B cell (primary cell): ENCODE data around the gene CHSY3. TPM values are rescaled to one million over a fixed set of nuclear protein-coding genes. Genes with fewer than 3 reads are reported as not detected.
"Not testable (repeated sequence)": the region's sequence is repeated elsewhere in the genome, so short reads cannot be mapped to it uniquely, and the experiment has no call there.

Experiments
- ATAC-seq: fragments of 200-7000 bp; cut with Tn5 transposase; one replicate; pipeline ENCODE4 v1.10.0; 2021; ENCODE audit warnings: low read depth, mild to moderate bottlenecking, moderate number of reproducible peaks, moderate library complexity
- CTCF ChIA-PET: fragments of 350-600 bp; sonication (Branson Sonifier 250); formaldehyde crosslinking; loops from one replicate; lab custom pipeline; 2021; ENCODE audit warnings: antibody characterized with exemption, inconsistent platforms; lab: Charles Lee
- POLR2A ChIA-PET: fragments of 350-600 bp; sonication (Branson Sonifier 250); formaldehyde crosslinking; loops from one replicate; lab custom pipeline; 2021; ENCODE audit warnings: antibody characterized with exemption; lab: Charles Lee
- DNase-seq: peaks from one replicate; pipeline ENCODE4 v3.0.0; 2013
- H2AFZ ChIP-seq: 2 replicates; pipeline ENCODE4 v1.6.1; 2012; ENCODE audit warnings: mild to moderate bottlenecking, low read depth, low read length; ENCODE audit not compliant: insufficient read depth, poor library complexity, severe bottlenecking
- H3K27ac ChIP-seq, 2 donors: 1 replicate in 1 of 2; 2 replicates in 1 of 2; pipeline ENCODE4 v1.5.1; 2012 to 2013; ENCODE audit warnings: low read length in 2 of 2, mild to moderate bottlenecking in 2 of 2, moderate library complexity in 1 of 2
- H3K27me3 ChIP-seq, 4 experiments: fragments of 200-600 bp in 1 of 4; sonication (generic) in 1 of 4; replicated peaks in 1 of 4; 1 replicate in 2 of 4; 2 replicates in 2 of 4; pipeline versions ENCODE4 v1.6.1 to v1.7.0; 2013 to 2016; ENCODE audit warnings: low read length in 3 of 4, mild to moderate bottlenecking in 2 of 4, mixed read lengths in 1 of 4, moderate library complexity in 1 of 4; ENCODE audit not compliant: insufficient read depth in 4 of 4, control insufficient read depth in 3 of 4; ENCODE audit errors: control extremely low read depth in 1 of 4
- H3K36me3 ChIP-seq, 2 experiments: replicated peaks in 1 of 2; 1 replicate in 1 of 2; 2 replicates in 1 of 2; pipeline versions ENCODE4 v1.6.1 to v1.7.1; 2013; ENCODE audit warnings: low read length in 1 of 2; ENCODE audit not compliant: insufficient read depth in 2 of 2, control insufficient read depth in 1 of 2; ENCODE audit errors: control extremely low read depth in 1 of 2, extremely low read depth in 1 of 2
- H3K4me1 ChIP-seq, 2 donors: fragments of 200-600 bp in 1 of 2; sonication (generic) in 1 of 2; 1 replicate in 1 of 2; 2 replicates in 1 of 2; pipeline versions ENCODE4 v1.5.1 to v1.6.1; 2013 to 2017; ENCODE audit warnings: low read length in 2 of 2; ENCODE audit not compliant: control insufficient read depth in 2 of 2, insufficient read depth in 2 of 2
- H3K4me2 ChIP-seq: replicated peaks from 2 replicates; pipeline ENCODE3; 2012; ENCODE audit warnings: mild to moderate bottlenecking, low read depth, low read length; ENCODE audit not compliant: poor library complexity, severe bottlenecking
- H3K4me3 ChIP-seq, 5 experiments: fragments of 200-600 bp in 1 of 5; sonication (generic) in 1 of 5; 1 replicate in 3 of 5; 2 replicates in 2 of 5; pipeline versions ENCODE4 v1.5.1 to v1.7.0; 2011 to 2016; ENCODE audit warnings: low read length in 4 of 5, mild to moderate bottlenecking in 4 of 5, low read depth in 2 of 5, control low read depth in 1 of 5, moderate library complexity in 1 of 5; ENCODE audit not compliant: insufficient read depth in 1 of 5; ENCODE audit errors: control extremely low read depth in 1 of 5, extremely low read depth in 1 of 5
- H3K79me2 ChIP-seq: fragments of 200-600 bp; sonication (generic); one replicate; pipeline ENCODE4 v1.6.0; 2016; ENCODE audit warnings: low read length; ENCODE audit not compliant: control insufficient read depth, insufficient read depth
- H3K9ac ChIP-seq: fragments of 200-600 bp; sonication (generic); 2 replicates; pipeline ENCODE4 v1.6.1; 2017; ENCODE audit warnings: mild to moderate bottlenecking, low read length, moderate library complexity
- H3K9me3 ChIP-seq, 3 donors: one replicate each; pipeline versions ENCODE4 v1.6.1 to v1.7.1; 2013; ENCODE audit warnings: low read length in 2 of 3; ENCODE audit not compliant: control insufficient read depth in 2 of 3, insufficient read depth in 1 of 3; ENCODE audit errors: control extremely low read depth in 1 of 3
- H4K20me1 ChIP-seq: 2 replicates; pipeline ENCODE4 v1.6.0; 2012; ENCODE audit warnings: mild to moderate bottlenecking, low read length; ENCODE audit not compliant: insufficient read depth, control insufficient read depth, poor library complexity, severe bottlenecking
- H3K27ac Mint-ChIP-seq: one replicate; pipeline ENCODE4 v1.8.0; 2021; ENCODE audit warnings: mixed read lengths
- H3K27me3 Mint-ChIP-seq: one replicate; pipeline ENCODE4 v1.8.0; 2021; ENCODE audit warnings: mixed read lengths
- H3K4me1 Mint-ChIP-seq: one replicate; pipeline ENCODE4 v1.8.0; 2021; ENCODE audit warnings: mixed read lengths
- H3K4me3 Mint-ChIP-seq: one replicate; pipeline ENCODE4 v1.8.0; 2021; ENCODE audit warnings: mixed read lengths
- H3K9me3 Mint-ChIP-seq: one replicate; pipeline ENCODE4 v1.8.0; 2022; ENCODE audit warnings: mixed read lengths; ENCODE audit not compliant: insufficient read depth
- CTCF ChIP-seq: fragments of 200-600 bp; IDR thresholded peaks from one replicate; pipeline ENCODE4 v1.8.0; 2022; ENCODE audit warnings: antibody characterized with exemption, mild to moderate bottlenecking
- EZH2 ChIP-seq: IDR thresholded peaks from 2 replicates; pipeline ENCODE4 v1.6.1; 2012; ENCODE audit warnings: borderline replicate concordance, low read depth, mild to moderate bottlenecking, moderate library complexity, low read length; ENCODE audit not compliant: insufficient read depth, poor library complexity, severe bottlenecking
- WGBS: methylation state at CpG from one replicate; pipeline ENCODE4 v1.1.5; 2013; ENCODE audit warnings: missing lambda C conversion rate; ENCODE audit not compliant: insufficient coverage; 5-methylcytosine and 5-hydroxymethylcytosine counted together
- intact Hi-C: fragments of 100-400 bp; cut with micrococcal nuclease; formaldehyde crosslinking; loops from one replicate; pipeline ENCODE4 v1.10.0; 2022
- polyA plus RNA-seq: library from polyadenylated mRNA; depleted of rRNA; stranded (reverse); fragments of >200 nt; gene quantifications from 2 replicates; pipeline ENCODE4 v1.2.3, GENCODE V29; 2012
- total RNA-seq, 2 donors: library from RNA; stranded (reverse); fragments of 120-200 nt in 1 of 2; gene quantifications; 1 replicate in 1 of 2; 2 replicates in 1 of 2; pipeline versions ENCODE4 v1.2.3 to v1.2.4, GENCODE V29; 2013 to 2022

The CHSY3 gene
- total and polyA plus RNA-seq, 2 donors (not counting 1 experiment from before 2014, with no cell fraction given), result not detected

GRCh38 chr5:130216286-130216685, 312.0 kb downstream of the CHSY3 start:
- no peak for DNase-seq
- POLR2A ChIA-PET, result no interaction called here

GRCh38 chr5:130222573-130222972, 318.3 kb downstream of the CHSY3 start:
- DNase-seq (no peak), ATAC-seq (no peak)
- peaks cover 3% of the 10 kb centered on the region for H3K9me3 Mint-ChIP-seq
- H3K79me2 ChIP-seq, result no peaks in the 10 kb centered on the region
- H3K4me2 ChIP-seq, result no peak overlapping the region
- POLR2A ChIA-PET, result no interaction called here
- intact Hi-C loops, result no loop called here
- H4K20me1 ChIP-seq, result no peaks in the 10 kb centered on the region
- CTCF ChIA-PET, result no interaction called here
- no peaks in the 10 kb centered on the region for H3K4me1 ChIP-seq
- no peak overlapping the region for H3K4me3 ChIP-seq
- H3K36me3 ChIP-seq, result no peaks in the 10 kb centered on the region
- no peak overlapping the region for H3K9ac ChIP-seq
- H3K27ac ChIP-seq, result no peak overlapping the region
- no peak overlapping the region for H3K4me3 Mint-ChIP-seq
- H2AFZ ChIP-seq, result no peak overlapping the region
- H3K27me3 ChIP-seq, result no peaks in the 10 kb centered on the region
- no peaks in the 10 kb centered on the region for H3K27me3 Mint-ChIP-seq
- H3K27ac Mint-ChIP-seq, result no peak overlapping the region
- no peaks in the 10 kb centered on the region for H3K9me3 ChIP-seq
- TF ChIP-seq EZH2 (no peak), CTCF (no peak)
- no peaks in the 10 kb centered on the region for H3K4me1 Mint-ChIP-seq

More at GRCh38 chr5:130216286-130216685, 312.0 kb downstream of the CHSY3 start:
- Histone ChIP-seq H3K27me3 (no peaks in the 10 kb centered on the region), H3K4me3 (no peak overlapping the region), H3K4me2 (no peak overlapping the region), H3K27ac (no peak overlapping the region), H3K36me3 (no peaks in the 10 kb centered on the region), H3K9me3 (no peaks in the 10 kb centered on the region), H2AFZ (no peak overlapping the region), H3K4me1 (no peaks in the 10 kb centered on the region), H4K20me1 (no peaks in the 10 kb centered on the region), H3K79me2 (no peaks in the 10 kb centered on the region), H3K9ac (no peak overlapping the region)
- intact Hi-C loops, result no loop called here
- H3K9me3 Mint-ChIP-seq, result peaks cover 3% of the 10 kb centered on the region
- no peak for TF ChIP-seq CTCF
- TF ChIP-seq EZH2, result no peak
- peaks cover 9% of the 10 kb centered on the region for H3K27me3 Mint-ChIP-seq
- CTCF ChIA-PET, result no interaction called here
- H3K27ac Mint-ChIP-seq, result no peak overlapping the region
- no peak overlapping the region for H3K4me3 Mint-ChIP-seq
- no peaks in the 10 kb centered on the region for H3K4me1 Mint-ChIP-seq
- WGBS, result no CpG with 5 or more reads among the region's 2 CpGs
- ATAC-seq, result no peak

GRCh38 chr5:130226556-130226955, 322.3 kb downstream of the CHSY3 start:
- H3K4me3 ChIP-seq, H3K4me3 Mint-ChIP-seq, ATAC-seq, H3K9me3 Mint-ChIP-seq, H2AFZ ChIP-seq, H4K20me1 ChIP-seq, POLR2A ChIA-PET, H3K4me2 ChIP-seq, CTCF ChIA-PET, H3K27ac Mint-ChIP-seq, H3K9me3 ChIP-seq, H3K4me1 ChIP-seq, intact Hi-C loops, H3K4me1 Mint-ChIP-seq, H3K27me3 ChIP-seq, H3K27me3 Mint-ChIP-seq, H3K27ac ChIP-seq, H3K9ac ChIP-seq, H3K79me2 ChIP-seq, DNase-seq, H3K36me3 ChIP-seq: not testable (repeated sequence)
- 100% methylated on average over 1 of the region's 2 CpGs for WGBS
